Liver (tissue), 9 donors: ENCODE results near the gene GALNT10. TPM values are rescaled to one million over a fixed set of nuclear protein-coding genes. Genes with fewer than 3 reads are reported as not detected.

Experiments
- DNase-seq: peaks from one replicate; pipeline ENCODE4 v3.0.0-alpha.2; 2017; ENCODE audit warnings: low spot score
- H3K27ac ChIP-seq, 2 donors: one replicate each; pipeline ENCODE4 v1.7.0; 2013; ENCODE audit warnings: inconsistent platforms in 2 of 2, low read length in 2 of 2, control low read depth in 1 of 2, low read depth in 1 of 2, mild to moderate bottlenecking in 1 of 2
- H3K27me3 ChIP-seq, 4 donors: one replicate each; pipeline versions ENCODE4 v1.6.1 to v1.7.0; 2013; ENCODE audit warnings: low read length in 3 of 4, inconsistent platforms in 1 of 4, mild to moderate bottlenecking in 1 of 4, moderate library complexity in 1 of 4; ENCODE audit not compliant: control insufficient read depth in 4 of 4, insufficient read depth in 4 of 4
- H3K36me3 ChIP-seq, 4 donors: one replicate each; pipeline versions ENCODE4 v1.6.1 to v1.7.0; 2013; ENCODE audit warnings: low read length in 3 of 4, mild to moderate bottlenecking in 3 of 4, low read depth in 1 of 4, moderate library complexity in 1 of 4; ENCODE audit not compliant: control insufficient read depth in 4 of 4, insufficient read depth in 3 of 4
- H3K4me1 ChIP-seq, 4 donors: one replicate each; pipeline versions ENCODE4 v1.6.1 to v1.7.0; 2013; ENCODE audit warnings: low read length in 3 of 4, mild to moderate bottlenecking in 3 of 4, moderate library complexity in 1 of 4; ENCODE audit not compliant: control insufficient read depth in 4 of 4, insufficient read depth in 4 of 4
- H3K4me3 ChIP-seq, 3 donors: one replicate each; pipeline versions ENCODE4 v1.6.1 to v1.7.0; 2013; ENCODE audit warnings: low read length in 3 of 3, control low read depth in 1 of 3, low read depth in 1 of 3, mild to moderate bottlenecking in 1 of 3
- H3K9ac ChIP-seq, 2 donors: one replicate each; pipeline ENCODE4 v1.7.0; 2013; ENCODE audit warnings: low read length in 2 of 2, mild to moderate bottlenecking in 2 of 2, moderate library complexity in 2 of 2, control low read depth in 1 of 2, low read depth in 1 of 2
- H3K9me3 ChIP-seq, 4 donors: one replicate each; pipeline versions ENCODE4 v1.6.1 to v1.7.0; 2013; ENCODE audit warnings: low read length in 3 of 4; ENCODE audit not compliant: control insufficient read depth in 4 of 4
- EGR1 ChIP-seq, 2 donors: IDR thresholded peaks; 2 replicates each; pipeline ENCODE4 v1.6.1; 2016 to 2018; ENCODE audit warnings: antibody characterized with exemption in 2 of 2, low read depth in 2 of 2
- FOXA1 ChIP-seq: IDR thresholded peaks from 2 replicates; pipeline ENCODE4 v1.6.1; 2016; ENCODE audit warnings: antibody characterized with exemption
- FOXA2 ChIP-seq: IDR thresholded peaks from 2 replicates; pipeline ENCODE4 v1.6.1; 2016; ENCODE audit warnings: antibody characterized with exemption
- GABPA ChIP-seq, 2 donors: IDR thresholded peaks in 1 of 2; conservative IDR thresholded peaks in 1 of 2; 2 replicates each; pipeline ENCODE4 v1.6.1; 2016; ENCODE audit warnings: antibody characterized with exemption in 2 of 2, mild to moderate bottlenecking in 1 of 2, moderate library complexity in 1 of 2
- HNF4A ChIP-seq, 2 donors: conservative IDR thresholded peaks; 2 replicates each; pipeline ENCODE4 v1.6.1; 2016; ENCODE audit warnings: antibody characterized with exemption in 2 of 2, mild to moderate bottlenecking in 2 of 2
- HNF4G ChIP-seq: IDR thresholded peaks from 2 replicates; pipeline ENCODE4 v1.6.1; 2016; ENCODE audit warnings: antibody characterized with exemption
- JUND ChIP-seq, 2 donors: IDR thresholded peaks; 2 replicates each; pipeline ENCODE4 v1.6.1; 2016; ENCODE audit warnings: antibody characterized with exemption in 2 of 2
- NR2F2 ChIP-seq: IDR thresholded peaks from 2 replicates; pipeline ENCODE4 v1.6.1; 2016; ENCODE audit warnings: antibody characterized with exemption
- RAD21 ChIP-seq, 2 donors: IDR thresholded peaks; 2 replicates each; pipeline ENCODE4 v1.6.1; 2016; ENCODE audit warnings: antibody characterized with exemption in 2 of 2, mild to moderate bottlenecking in 2 of 2
- RXRA ChIP-seq, 2 donors: IDR thresholded peaks; 2 replicates each; pipeline ENCODE4 v1.6.1; 2017 to 2018; ENCODE audit warnings: antibody characterized with exemption in 2 of 2, mild to moderate bottlenecking in 1 of 2
- SP1 ChIP-seq: IDR thresholded peaks from 2 replicates; pipeline ENCODE4 v1.6.1; 2018; ENCODE audit warnings: antibody characterized with exemption, mild to moderate bottlenecking
- TAF1 ChIP-seq: conservative IDR thresholded peaks from 2 replicates; pipeline ENCODE4 v1.6.1; 2016; ENCODE audit warnings: antibody characterized with exemption, mild to moderate bottlenecking
- YY1 ChIP-seq: IDR thresholded peaks from 2 replicates; pipeline ENCODE4 v1.6.1; 2016; ENCODE audit warnings: antibody characterized with exemption, mild to moderate bottlenecking
- whole genome bisulfite sequencing: extraction: QIAGEN DNeasy Blood & Tissue Kit; methylation state at CpG from one replicate; pipeline ENCODE4 v1.1.7; 2013; 5-methylcytosine and 5-hydroxymethylcytosine counted together
- polyA plus RNA-seq, 2 donors: library from polyadenylated mRNA; stranded (reverse) in 1 of 2; unstranded in 1 of 2; fragments of 200-250 nt in 1 of 2; fragments of >200 nt in 1 of 2; fragmentation: Nextera tagmentation in 1 of 2; extraction: Ambion mirVana in 1 of 2; gene quantifications; one replicate each; pipeline versions ENCODE4 v1.2.1 to v1.2.3, GENCODE V29; 2013 to 2015
- total RNA-seq, 2 donors: library from RNA; depleted of rRNA; stranded (reverse); fragments of >200 nt; gene quantifications; one replicate each; pipeline ENCODE4 v1.2.3, GENCODE V29; 2014
- TF ChIP-seq, protein P1 (sequence below): IDR thresholded peaks from 2 replicates; pipeline ENCODE4 v1.6.1; 2016; ENCODE audit warnings: antibody characterized with exemption
- TF ChIP-seq, protein P2 (sequence below): IDR thresholded peaks from 2 replicates; pipeline ENCODE4 v1.6.1; 2016; ENCODE audit warnings: antibody characterized with exemption
- TF ChIP-seq, protein P3 (sequence below): IDR thresholded peaks from 2 replicates; pipeline ENCODE4 v1.6.1; 2016; ENCODE audit warnings: antibody characterized with exemption
- TF ChIP-seq, protein P4 (sequence below): IDR thresholded peaks from 2 replicates; pipeline ENCODE4 v1.6.1; 2016; ENCODE audit warnings: antibody characterized with exemption, mild to moderate bottlenecking
- TF ChIP-seq, protein P5 (sequence below): fragments of 150-350 bp; IDR thresholded peaks from 2 replicates; pipeline ENCODE4 v1.5.1; 2017; ENCODE audit warnings: improper control_type of control experiment, low read depth, low read length; ENCODE audit not compliant: missing input control
- donor health status: healthy.
- donor health status: healthy.
- donor health status: healthy.
- donor health status: healthy.
- donor health status: healthy.

GALNT10 gene
- total and polyA plus RNA-seq, 4 donors, result 1.1 to 17.8 (median 5.3) TPM

DNA sequence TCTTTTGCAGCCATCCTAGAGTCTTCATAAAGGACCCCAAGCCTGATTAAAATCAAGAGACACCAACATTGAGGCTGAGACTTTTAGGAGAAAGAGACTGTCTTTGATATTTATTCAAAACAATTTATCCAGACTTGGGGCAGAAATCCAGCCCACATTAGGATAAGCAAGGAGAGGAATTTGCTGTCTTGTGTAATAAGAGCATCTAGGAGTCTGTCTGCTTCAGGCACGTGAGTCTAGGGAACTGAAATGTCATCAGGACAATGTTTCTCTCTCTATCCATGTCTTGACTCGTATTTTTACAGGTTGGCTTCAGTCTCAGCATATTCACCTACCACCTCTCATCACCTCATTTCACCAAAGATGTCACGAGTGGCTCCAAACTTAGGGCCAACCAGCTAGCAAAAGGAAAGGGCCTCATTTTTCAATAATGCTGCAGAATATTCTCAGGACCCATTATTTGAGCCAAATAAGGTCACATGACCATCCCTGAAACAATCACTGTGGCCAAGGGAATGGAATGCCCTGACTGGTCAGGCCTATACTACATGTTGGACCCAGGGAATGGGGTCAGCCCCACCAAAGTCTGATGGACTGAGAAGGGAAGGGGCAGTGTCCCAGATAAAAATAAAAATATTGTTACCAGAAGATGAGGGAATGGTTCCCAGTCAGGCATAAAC lies 184.9 kb downstream of the GALNT10 start (continued):
- TF ChIP-seq HNF4A (conservative IDR thresholded peaks at IDR 0.05), result no peak
- no peak for TF ChIP-seq NR2F2
- no peak for TF ChIP-seq HNF4G
- no peak for TF ChIP-seq SP1
- TF ChIP-seq GABPA (IDR thresholded peaks at IDR 0.05 in 1 of 2, conservative IDR thresholded peaks at IDR 0.05 in 1 of 2), result no peak
- TF ChIP-seq, protein P1, sequence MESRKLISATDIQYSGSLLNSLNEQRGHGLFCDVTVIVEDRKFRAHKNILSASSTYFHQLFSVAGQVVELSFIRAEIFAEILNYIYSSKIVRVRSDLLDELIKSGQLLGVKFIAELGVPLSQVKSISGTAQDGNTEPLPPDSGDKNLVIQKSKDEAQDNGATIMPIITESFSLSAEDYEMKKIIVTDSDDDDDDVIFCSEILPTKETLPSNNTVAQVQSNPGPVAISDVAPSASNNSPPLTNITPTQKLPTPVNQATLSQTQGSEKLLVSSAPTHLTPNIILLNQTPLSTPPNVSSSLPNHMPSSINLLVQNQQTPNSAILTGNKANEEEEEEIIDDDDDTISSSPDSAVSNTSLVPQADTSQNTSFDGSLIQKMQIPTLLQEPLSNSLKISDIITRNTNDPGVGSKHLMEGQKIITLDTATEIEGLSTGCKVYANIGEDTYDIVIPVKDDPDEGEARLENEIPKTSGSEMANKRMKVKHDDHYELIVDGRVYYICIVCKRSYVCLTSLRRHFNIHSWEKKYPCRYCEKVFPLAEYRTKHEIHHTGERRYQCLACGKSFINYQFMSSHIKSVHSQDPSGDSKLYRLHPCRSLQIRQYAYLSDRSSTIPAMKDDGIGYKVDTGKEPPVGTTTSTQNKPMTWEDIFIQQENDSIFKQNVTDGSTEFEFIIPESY, result no peak
- TF ChIP-seq, protein P2, sequence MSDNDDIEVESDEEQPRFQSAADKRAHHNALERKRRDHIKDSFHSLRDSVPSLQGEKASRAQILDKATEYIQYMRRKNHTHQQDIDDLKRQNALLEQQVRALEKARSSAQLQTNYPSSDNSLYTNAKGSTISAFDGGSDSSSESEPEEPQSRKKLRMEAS, result no peak

DNA sequence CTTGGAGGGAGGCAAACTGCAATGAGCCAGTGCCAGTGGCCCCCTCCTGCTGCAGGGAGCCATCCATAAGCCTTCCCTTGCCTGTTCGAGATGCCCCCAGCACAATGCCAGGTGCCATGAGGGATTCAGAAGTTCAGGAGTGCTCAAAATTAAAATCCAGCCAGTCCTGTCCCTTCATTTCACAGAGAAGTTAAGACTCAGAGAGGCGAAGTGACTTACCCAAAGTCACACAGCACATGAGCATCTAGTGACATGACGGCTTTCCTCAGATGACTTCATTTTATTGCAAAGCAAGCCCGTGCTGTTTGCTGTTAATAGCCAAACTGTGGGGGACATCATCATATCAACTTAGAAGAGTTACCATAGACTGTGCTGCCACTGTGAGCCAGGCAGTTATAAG lies 185.9 kb downstream of the GALNT10 start:
- no peak overlapping the region for H3K27ac ChIP-seq
- H3K27me3 ChIP-seq, result no peaks in the 10 kb centered on the region
- H3K36me3 ChIP-seq, result peaks cover 0 to 7% (median 0%) of the 10 kb centered on the region in 4 donors
- no peak for TF ChIP-seq GABPA (IDR thresholded peaks at IDR 0.05 in 1 of 2, conservative IDR thresholded peaks at IDR 0.05 in 1 of 2)
- no peak for TF ChIP-seq JUND (IDR thresholded peaks at IDR 0.05)
- TF ChIP-seq, protein P3, sequence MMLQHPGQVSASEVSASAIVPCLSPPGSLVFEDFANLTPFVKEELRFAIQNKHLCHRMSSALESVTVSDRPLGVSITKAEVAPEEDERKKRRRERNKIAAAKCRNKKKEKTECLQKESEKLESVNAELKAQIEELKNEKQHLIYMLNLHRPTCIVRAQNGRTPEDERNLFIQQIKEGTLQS, result no peak
- TF ChIP-seq, protein P2, result no peak
- no peak for TF ChIP-seq YY1
- no peak for TF ChIP-seq FOXA2
- no peak for TF ChIP-seq EGR1 (IDR thresholded peaks at IDR 0.05; ENCODE audit: low read depth in 2 of 2)
- TF ChIP-seq, protein P1, result no peak
- no peak for TF ChIP-seq RAD21 (IDR thresholded peaks at IDR 0.05)
- TF ChIP-seq, protein P4, sequence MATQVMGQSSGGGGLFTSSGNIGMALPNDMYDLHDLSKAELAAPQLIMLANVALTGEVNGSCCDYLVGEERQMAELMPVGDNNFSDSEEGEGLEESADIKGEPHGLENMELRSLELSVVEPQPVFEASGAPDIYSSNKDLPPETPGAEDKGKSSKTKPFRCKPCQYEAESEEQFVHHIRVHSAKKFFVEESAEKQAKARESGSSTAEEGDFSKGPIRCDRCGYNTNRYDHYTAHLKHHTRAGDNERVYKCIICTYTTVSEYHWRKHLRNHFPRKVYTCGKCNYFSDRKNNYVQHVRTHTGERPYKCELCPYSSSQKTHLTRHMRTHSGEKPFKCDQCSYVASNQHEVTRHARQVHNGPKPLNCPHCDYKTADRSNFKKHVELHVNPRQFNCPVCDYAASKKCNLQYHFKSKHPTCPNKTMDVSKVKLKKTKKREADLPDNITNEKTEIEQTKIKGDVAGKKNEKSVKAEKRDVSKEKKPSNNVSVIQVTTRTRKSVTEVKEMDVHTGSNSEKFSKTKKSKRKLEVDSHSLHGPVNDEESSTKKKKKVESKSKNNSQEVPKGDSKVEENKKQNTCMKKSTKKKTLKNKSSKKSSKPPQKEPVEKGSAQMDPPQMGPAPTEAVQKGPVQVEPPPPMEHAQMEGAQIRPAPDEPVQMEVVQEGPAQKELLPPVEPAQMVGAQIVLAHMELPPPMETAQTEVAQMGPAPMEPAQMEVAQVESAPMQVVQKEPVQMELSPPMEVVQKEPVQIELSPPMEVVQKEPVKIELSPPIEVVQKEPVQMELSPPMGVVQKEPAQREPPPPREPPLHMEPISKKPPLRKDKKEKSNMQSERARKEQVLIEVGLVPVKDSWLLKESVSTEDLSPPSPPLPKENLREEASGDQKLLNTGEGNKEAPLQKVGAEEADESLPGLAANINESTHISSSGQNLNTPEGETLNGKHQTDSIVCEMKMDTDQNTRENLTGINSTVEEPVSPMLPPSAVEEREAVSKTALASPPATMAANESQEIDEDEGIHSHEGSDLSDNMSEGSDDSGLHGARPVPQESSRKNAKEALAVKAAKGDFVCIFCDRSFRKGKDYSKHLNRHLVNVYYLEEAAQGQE, result no peak
- TF ChIP-seq FOXA1, result no peak
- no peak for TF ChIP-seq RXRA (IDR thresholded peaks at IDR 0.05)
- no peak for TF ChIP-seq HNF4G
- TF ChIP-seq HNF4A (conservative IDR thresholded peaks at IDR 0.05), result no peak
- TF ChIP-seq TAF1, result no peak
- TF ChIP-seq, protein P5, sequence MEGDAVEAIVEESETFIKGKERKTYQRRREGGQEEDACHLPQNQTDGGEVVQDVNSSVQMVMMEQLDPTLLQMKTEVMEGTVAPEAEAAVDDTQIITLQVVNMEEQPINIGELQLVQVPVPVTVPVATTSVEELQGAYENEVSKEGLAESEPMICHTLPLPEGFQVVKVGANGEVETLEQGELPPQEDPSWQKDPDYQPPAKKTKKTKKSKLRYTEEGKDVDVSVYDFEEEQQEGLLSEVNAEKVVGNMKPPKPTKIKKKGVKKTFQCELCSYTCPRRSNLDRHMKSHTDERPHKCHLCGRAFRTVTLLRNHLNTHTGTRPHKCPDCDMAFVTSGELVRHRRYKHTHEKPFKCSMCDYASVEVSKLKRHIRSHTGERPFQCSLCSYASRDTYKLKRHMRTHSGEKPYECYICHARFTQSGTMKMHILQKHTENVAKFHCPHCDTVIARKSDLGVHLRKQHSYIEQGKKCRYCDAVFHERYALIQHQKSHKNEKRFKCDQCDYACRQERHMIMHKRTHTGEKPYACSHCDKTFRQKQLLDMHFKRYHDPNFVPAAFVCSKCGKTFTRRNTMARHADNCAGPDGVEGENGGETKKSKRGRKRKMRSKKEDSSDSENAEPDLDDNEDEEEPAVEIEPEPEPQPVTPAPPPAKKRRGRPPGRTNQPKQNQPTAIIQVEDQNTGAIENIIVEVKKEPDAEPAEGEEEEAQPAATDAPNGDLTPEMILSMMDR, result no peak
- TF ChIP-seq NR2F2, result no peak
- no peak for TF ChIP-seq SP1
- H3K9me3 ChIP-seq, result no peaks in the 10 kb centered on the region
- H3K4me1 ChIP-seq, result no peaks in the 10 kb centered on the region
- no peak overlapping the region for H3K4me3 ChIP-seq
- 95% methylated on average over 4 of the region's 4 CpGs for WGBS
- no peak overlapping the region for H3K9ac ChIP-seq
- no peak for DNase-seq
